K562 (cell line): Measurements from ENCODE around the gene TRIM14. TPM values are rescaled to one million over a fixed set of nuclear protein-coding genes. Genes with fewer than 3 reads are reported as not detected.

Experiments used
- FOS ChIP-seq: IDR thresholded peaks from 3 replicates; pipeline ENCODE4 v1.6.1; 2011; ENCODE audit not compliant: insufficient read length; ENCODE audit errors: extremely low read depth
- PHTF2 ChIP-seq: fragments of 250-450 bp; sonication (Bioruptor Pico); IDR thresholded peaks from 2 replicates; pipeline ENCODE4 v1.5.0; 2021; ENCODE audit warnings: mild to moderate bottlenecking
- RFX5 ChIP-seq: IDR thresholded peaks from 2 replicates; pipeline ENCODE4 v1.6.1; 2011; ENCODE audit warnings: low read depth, mild to moderate bottlenecking, improper control_type of control experiment, low read length
- SP1 ChIP-seq: sonication (generic); formaldehyde crosslinking; IDR thresholded peaks from 2 replicates; pipeline ENCODE4 v1.8.1; 2022; ENCODE audit warnings: mild to moderate bottlenecking, missing genetic modification reagents
- ZFP1 ChIP-seq: fragments of 450-650 bp; formaldehyde crosslinking; IDR thresholded peaks from 2 replicates; pipeline ENCODE4 v1.4.0; 2020; ENCODE audit warnings: mild to moderate bottlenecking, mixed read lengths
- polyA plus RNA-seq, 8 experiments: library from polyadenylated mRNA; depleted of rRNA in 4 of 8; stranded (reverse) in 5 of 8; unstranded in 3 of 8; fragments of >200 nt; fragmentation: Nextera tagmentation in 2 of 8; fragmentation: Illumina TruSeq in 1 of 8; extraction: Ambion mirVana in 2 of 8; extraction: Trizol in 1 of 8; gene quantifications; 2 replicates each; pipeline versions ENCODE4 v1.2.1 to v1.2.3, GENCODE V29; 2011 to 2014; ENCODE audit warnings: inconsistent platforms in 1 of 8, missing spikeins in 1 of 8
- total RNA-seq, 7 experiments: library from RNA; depleted of rRNA in 6 of 7; stranded (reverse); fragments of >200 nt in 6 of 7; fragmentation: Illumina TruSeq in 2 of 7; extraction: Trizol in 2 of 7; gene quantifications; 2 replicates each; pipeline versions ENCODE4 v1.2.1 to v1.2.3, GENCODE V29; 2011 to 2021; ENCODE audit warnings: low replicate concordance in 1 of 7
- TF ChIP-seq, protein P1 (sequence below), 3 experiments: IDR thresholded peaks in 2 of 3; conservative IDR thresholded peaks in 1 of 3; 2 replicates each; pipeline ENCODE4 v1.5.1; 2011 to 2012; ENCODE audit warnings: low read length in 3 of 3, mild to moderate bottlenecking in 3 of 3, control low read depth in 2 of 3, improper control_type of control experiment in 1 of 3, inconsistent platforms in 1 of 3, low read depth in 1 of 3, mixed read lengths in 1 of 3, moderate library complexity in 1 of 3; ENCODE audit not compliant: insufficient read depth in 2 of 3
- TF ChIP-seq, protein P2 (sequence below): sonication (generic); formaldehyde crosslinking; IDR thresholded peaks from 2 replicates; pipeline ENCODE4 v1.8.1; 2022; ENCODE audit warnings: missing genetic modification reagents
- TF ChIP-seq, protein P3 (sequence below): sonication (generic); IDR thresholded peaks from 2 replicates; pipeline ENCODE4 v1.6.1; 2016

The TRIM14 gene
- total and polyA plus RNA-seq, 9 of the 15 experiments (the other 6 are each of a cell fraction or from before 2014, with no cell fraction given): 7.6 to 41.0 (median 17.9) TPM

DNA sequence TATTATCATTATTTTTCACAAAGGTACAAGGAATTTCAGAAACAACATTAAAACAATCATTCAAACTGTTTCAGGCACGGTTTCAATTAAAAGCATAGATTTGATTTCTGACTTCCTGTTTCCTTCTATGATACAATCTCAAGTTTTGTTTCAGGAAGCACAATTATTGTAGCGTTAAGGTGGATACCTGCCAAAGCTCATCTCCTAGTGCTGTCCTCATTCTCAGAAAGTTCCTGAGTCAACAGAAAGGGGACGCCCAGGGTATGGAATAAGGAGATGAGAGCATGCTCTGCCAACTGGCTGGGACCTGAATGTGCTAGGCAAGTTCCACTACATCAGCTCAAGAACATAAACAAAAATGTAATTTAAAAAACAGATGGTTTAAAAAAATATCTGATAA lies 2.0 kb upstream of the TRIM14 start (continued):
- TF ChIP-seq, protein P1, sequence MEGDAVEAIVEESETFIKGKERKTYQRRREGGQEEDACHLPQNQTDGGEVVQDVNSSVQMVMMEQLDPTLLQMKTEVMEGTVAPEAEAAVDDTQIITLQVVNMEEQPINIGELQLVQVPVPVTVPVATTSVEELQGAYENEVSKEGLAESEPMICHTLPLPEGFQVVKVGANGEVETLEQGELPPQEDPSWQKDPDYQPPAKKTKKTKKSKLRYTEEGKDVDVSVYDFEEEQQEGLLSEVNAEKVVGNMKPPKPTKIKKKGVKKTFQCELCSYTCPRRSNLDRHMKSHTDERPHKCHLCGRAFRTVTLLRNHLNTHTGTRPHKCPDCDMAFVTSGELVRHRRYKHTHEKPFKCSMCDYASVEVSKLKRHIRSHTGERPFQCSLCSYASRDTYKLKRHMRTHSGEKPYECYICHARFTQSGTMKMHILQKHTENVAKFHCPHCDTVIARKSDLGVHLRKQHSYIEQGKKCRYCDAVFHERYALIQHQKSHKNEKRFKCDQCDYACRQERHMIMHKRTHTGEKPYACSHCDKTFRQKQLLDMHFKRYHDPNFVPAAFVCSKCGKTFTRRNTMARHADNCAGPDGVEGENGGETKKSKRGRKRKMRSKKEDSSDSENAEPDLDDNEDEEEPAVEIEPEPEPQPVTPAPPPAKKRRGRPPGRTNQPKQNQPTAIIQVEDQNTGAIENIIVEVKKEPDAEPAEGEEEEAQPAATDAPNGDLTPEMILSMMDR (IDR thresholded peaks at IDR 0.05 in 2 of 3, conservative IDR thresholded peaks at IDR 0.05 in 1 of 3; ENCODE audit: insufficient read depth in 2 of 3, low read depth in 1 of 3, low read length in 3 of 3): peak; percentile 25 to 44 (median 36); a peak in 3 of 6 replicates
- TF ChIP-seq SP1 (CRISPR knock-in tag): no peak
- TF ChIP-seq, protein P2, sequence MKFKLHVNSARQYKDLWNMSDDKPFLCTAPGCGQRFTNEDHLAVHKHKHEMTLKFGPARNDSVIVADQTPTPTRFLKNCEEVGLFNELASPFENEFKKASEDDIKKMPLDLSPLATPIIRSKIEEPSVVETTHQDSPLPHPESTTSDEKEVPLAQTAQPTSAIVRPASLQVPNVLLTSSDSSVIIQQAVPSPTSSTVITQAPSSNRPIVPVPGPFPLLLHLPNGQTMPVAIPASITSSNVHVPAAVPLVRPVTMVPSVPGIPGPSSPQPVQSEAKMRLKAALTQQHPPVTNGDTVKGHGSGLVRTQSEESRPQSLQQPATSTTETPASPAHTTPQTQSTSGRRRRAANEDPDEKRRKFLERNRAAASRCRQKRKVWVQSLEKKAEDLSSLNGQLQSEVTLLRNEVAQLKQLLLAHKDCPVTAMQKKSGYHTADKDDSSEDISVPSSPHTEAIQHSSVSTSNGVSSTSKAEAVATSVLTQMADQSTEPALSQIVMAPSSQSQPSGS (CRISPR knock-in tag): no peak
- no peak for TF ChIP-seq FOS
- TF ChIP-seq, protein P3, sequence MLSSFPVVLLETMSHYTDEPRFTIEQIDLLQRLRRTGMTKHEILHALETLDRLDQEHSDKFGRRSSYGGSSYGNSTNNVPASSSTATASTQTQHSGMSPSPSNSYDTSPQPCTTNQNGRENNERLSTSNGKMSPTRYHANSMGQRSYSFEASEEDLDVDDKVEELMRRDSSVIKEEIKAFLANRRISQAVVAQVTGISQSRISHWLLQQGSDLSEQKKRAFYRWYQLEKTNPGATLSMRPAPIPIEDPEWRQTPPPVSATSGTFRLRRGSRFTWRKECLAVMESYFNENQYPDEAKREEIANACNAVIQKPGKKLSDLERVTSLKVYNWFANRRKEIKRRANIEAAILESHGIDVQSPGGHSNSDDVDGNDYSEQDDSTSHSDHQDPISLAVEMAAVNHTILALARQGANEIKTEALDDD: no peak
- TF ChIP-seq ZFP1 (CRISPR knock-in tag): no peak
- no peak for TF ChIP-seq RFX5
- no peak for TF ChIP-seq PHTF2 (CRISPR knock-in tag)
